HEK293 (cell line): Measurements from ENCODE around the gene TAS1R2.

ENCODE experiments used
- BCL11B ChIP-seq: fragments of 450-650 bp; formaldehyde crosslinking; IDR thresholded peaks from 2 replicates; pipeline ENCODE4 v1.5.1; 2016; ENCODE audit warnings: low read depth, missing biosample characterization, missing genetic modification characterization
- FEZF1 ChIP-seq: fragments of 450-650 bp; formaldehyde crosslinking; IDR thresholded peaks from 2 replicates; pipeline ENCODE4 v1.5.1; 2016; ENCODE audit warnings: missing biosample characterization, missing genetic modification characterization
- GLIS2 ChIP-seq: fragments of 450-650 bp; formaldehyde crosslinking; IDR thresholded peaks from 2 replicates; pipeline ENCODE4 v1.5.1; 2016; ENCODE audit warnings: missing biosample characterization, missing genetic modification characterization
- HIC1 ChIP-seq: fragments of 450-650 bp; formaldehyde crosslinking; IDR thresholded peaks from 2 replicates; pipeline ENCODE4 v1.5.1; 2016; ENCODE audit warnings: missing biosample characterization, missing genetic modification characterization
- PRDM1 ChIP-seq: fragments of 450-650 bp; formaldehyde crosslinking; IDR thresholded peaks from 2 replicates; pipeline ENCODE4; 2016; ENCODE audit warnings: missing biosample characterization, missing genetic modification characterization
- PRDM10 ChIP-seq: fragments of 450-650 bp; formaldehyde crosslinking; IDR thresholded peaks from 2 replicates; pipeline ENCODE4 v1.5.1; 2016; ENCODE audit warnings: missing biosample characterization, missing genetic modification characterization
- RBAK ChIP-seq: fragments of 450-650 bp; formaldehyde crosslinking; IDR thresholded peaks from 2 replicates; pipeline ENCODE4 v1.5.1; 2016; ENCODE audit warnings: missing biosample characterization, missing genetic modification characterization
- SCRT2 ChIP-seq: fragments of 450-650 bp; formaldehyde crosslinking; IDR thresholded peaks from 2 replicates; pipeline ENCODE4 v1.5.1; 2016; ENCODE audit warnings: missing biosample characterization, missing genetic modification characterization
- WT1 ChIP-seq: fragments of 450-650 bp; formaldehyde crosslinking; IDR thresholded peaks from 2 replicates; pipeline ENCODE4 v1.5.1; 2016; ENCODE audit warnings: missing biosample characterization, missing genetic modification characterization
- ZBTB20 ChIP-seq: fragments of 450-650 bp; formaldehyde crosslinking; IDR thresholded peaks from 2 replicates; pipeline ENCODE4 v1.5.1; 2016; ENCODE audit warnings: missing biosample characterization, missing genetic modification characterization
- ZBTB26 ChIP-seq: fragments of 450-650 bp; formaldehyde crosslinking; optimal IDR thresholded peaks from 2 replicates; pipeline ENCODE3; 2016; ENCODE audit warnings: missing biosample characterization, mild to moderate bottlenecking, missing genetic modification characterization
- ZBTB48 ChIP-seq: fragments of 450-650 bp; formaldehyde crosslinking; IDR thresholded peaks from 2 replicates; pipeline ENCODE4 v1.5.1; 2016; ENCODE audit warnings: missing biosample characterization, missing genetic modification characterization
- ZFP3 ChIP-seq: fragments of 450-650 bp; formaldehyde crosslinking; IDR thresholded peaks from 2 replicates; pipeline ENCODE4 v1.5.1; 2016; ENCODE audit warnings: low read depth, missing biosample characterization, missing genetic modification characterization
- ZFP69B ChIP-seq: fragments of 450-650 bp; formaldehyde crosslinking; IDR thresholded peaks from 2 replicates; pipeline ENCODE4 v1.5.1; 2016; ENCODE audit warnings: missing biosample characterization, missing genetic modification characterization
- ZNF112 ChIP-seq: fragments of 450-650 bp; formaldehyde crosslinking; IDR thresholded peaks from 2 replicates; pipeline ENCODE4 v1.5.0; 2017; ENCODE audit warnings: missing biosample characterization, missing genetic modification characterization
- ZNF148 ChIP-seq: fragments of 450-650 bp; formaldehyde crosslinking; IDR thresholded peaks from 2 replicates; pipeline ENCODE4 v1.5.0; 2017; ENCODE audit warnings: missing biosample characterization, missing genetic modification characterization, borderline replicate concordance
- ZNF184 ChIP-seq: fragments of 450-650 bp; IDR thresholded peaks from 2 replicates; pipeline ENCODE4 v1.5.1; 2018; ENCODE audit warnings: missing biosample characterization, mild to moderate bottlenecking, missing genetic modification characterization
- ZNF214 ChIP-seq: fragments of 450-650 bp; formaldehyde crosslinking; IDR thresholded peaks from 2 replicates; pipeline ENCODE4 v1.5.1; 2017; ENCODE audit warnings: missing biosample characterization, mild to moderate bottlenecking, missing genetic modification characterization, borderline replicate concordance
- ZNF26 ChIP-seq: fragments of 450-650 bp; formaldehyde crosslinking; IDR thresholded peaks from 2 replicates; pipeline ENCODE4 v1.5.1; 2016; ENCODE audit warnings: missing biosample characterization, missing genetic modification characterization
- ZNF404 ChIP-seq: fragments of 450-650 bp; formaldehyde crosslinking; IDR thresholded peaks from 2 replicates; pipeline ENCODE4 v1.5.1; 2017; ENCODE audit warnings: missing biosample characterization, missing genetic modification characterization
- ZNF426 ChIP-seq: fragments of 450-650 bp; formaldehyde crosslinking; IDR thresholded peaks from 2 replicates; pipeline ENCODE4 v1.5.1; 2017; ENCODE audit warnings: missing biosample characterization, missing genetic modification characterization, mild to moderate bottlenecking, inconsistent platforms, moderate library complexity
- ZNF433 ChIP-seq: fragments of 450-650 bp; formaldehyde crosslinking; IDR thresholded peaks from 2 replicates; pipeline ENCODE4 v1.5.1; 2016; ENCODE audit warnings: missing biosample characterization, missing genetic modification characterization, low read depth
- ZNF510 ChIP-seq: fragments of 450-650 bp; formaldehyde crosslinking; IDR thresholded peaks from 2 replicates; pipeline ENCODE4 v1.5.1; 2018; ENCODE audit warnings: mild to moderate bottlenecking, missing genetic modification characterization, missing biosample characterization; ENCODE audit not compliant: insufficient replicate concordance
- ZNF549 ChIP-seq: fragments of 450-650 bp; IDR thresholded peaks from 2 replicates; pipeline ENCODE4 v1.5.1; 2018; ENCODE audit warnings: missing biosample characterization, missing genetic modification characterization, mild to moderate bottlenecking, inconsistent platforms, moderate library complexity
- ZNF692 ChIP-seq: fragments of 450-650 bp; formaldehyde crosslinking; IDR thresholded peaks from 2 replicates; pipeline ENCODE4 v1.5.1; 2016; ENCODE audit warnings: missing biosample characterization, missing genetic modification characterization
- ZNF707 ChIP-seq: fragments of 450-650 bp; formaldehyde crosslinking; IDR thresholded peaks from 2 replicates; pipeline ENCODE4 v1.5.1; 2016; ENCODE audit warnings: missing biosample characterization, missing genetic modification characterization

The TAS1R2 gene

GRCh38 chr1:18901952-18902522 is 42.6 kb upstream of the TAS1R2 start (continued):
- TF ChIP-seq WT1 (tag by site-specific recombination), result no peak
- no peak for TF ChIP-seq ZNF433 (tag by site-specific recombination)
- no peak for TF ChIP-seq BCL11B (tag by site-specific recombination)
- TF ChIP-seq SCRT2 (tag by site-specific recombination), result no peak
- no peak for TF ChIP-seq ZNF426 (tag by site-specific recombination)
- TF ChIP-seq ZFP69B (tag by site-specific recombination), result peak; percentile 17; the same call in 1 of the 2 replicates
- TF ChIP-seq ZNF510 (tag by site-specific recombination), result no peak
- TF ChIP-seq ZBTB48, result peak; percentile 72; the same call in 1 of the 2 replicates
- TF ChIP-seq ZNF184, result no peak
- no peak for TF ChIP-seq ZNF214 (tag by site-specific recombination)
- no peak for TF ChIP-seq PRDM1 (tag by site-specific recombination)
- no peak for TF ChIP-seq ZBTB26 (tag by site-specific recombination)
- TF ChIP-seq FEZF1 (tag by site-specific recombination), result no peak
- TF ChIP-seq ZNF692 (tag by site-specific recombination), result 0 out of 2 replicates have a peak, but pooled peaks have one; percentile 29
- no peak for TF ChIP-seq ZNF26 (tag by site-specific recombination)
- no peak for TF ChIP-seq PRDM10 (tag by site-specific recombination)
- TF ChIP-seq ZNF404 (tag by site-specific recombination), result no peak
- peak; percentile 95 for TF ChIP-seq ZBTB20
- TF ChIP-seq ZNF549 (tag by site-specific recombination), result no peak
- TF ChIP-seq ZNF707 (tag by site-specific recombination), result no peak; the same call in 1 of the 2 replicates
- no peak for TF ChIP-seq ZNF112 (tag by site-specific recombination)
- peak; percentile 84 for TF ChIP-seq GLIS2 (tag by site-specific recombination)
- TF ChIP-seq RBAK (tag by site-specific recombination), result no peak
- TF ChIP-seq ZNF148 (tag by site-specific recombination), result no peak
- TF ChIP-seq HIC1 (tag by site-specific recombination), result no peak
- TF ChIP-seq ZFP3, result no peak
